HepG2 (cell line): ENCODE results near the gene CTRL. TPM values are rescaled to one million over a fixed set of nuclear protein-coding genes. Genes with fewer than 3 reads are reported as not detected.

Source experiments
- ATAC-seq: fragments of 200-7000 bp; cut with Tn5 transposase; 3 replicates; pipeline ENCODE4 v1.9.1; 2020; ENCODE audit warnings: mild to moderate bottlenecking, moderate library complexity
- BruUV-seq: library from RNA; stranded (reverse); fragments of 400-500 nt; replicated peaks from 2 replicates; lab custom pipeline; 2021; lab: Mats Ljungman, UMichigan
- CTCF ChIA-PET: fragments of 300-600 bp; formaldehyde crosslinking; extraction: SDS; loops from one replicate; lab custom pipeline; 2021; ENCODE audit warnings: low total read pairs, inconsistent platforms, low intra/inter-chr PET ratio; lab: Yijun Ruan, JAX
- POLR2A ChIA-PET: fragments of 350-600 bp; sonication (Branson Sonifier 250); formaldehyde crosslinking; loops from one replicate; lab custom pipeline; 2020; ENCODE audit warnings: antibody characterized with exemption, inconsistent platforms; lab: Yijun Ruan, JAX
- DNase-seq: peaks from one replicate; pipeline ENCODE4 v3.0.0-alpha.2; 2015; ENCODE audit warnings: low spot score
- FAIRE-seq: peaks from 3 replicates; lab custom pipeline; 2011; peaks lifted over from hg19 to GRCh38; lab: Jason Lieb, UNC
- H2AFZ ChIP-seq: one replicate; pipeline ENCODE4 v1.6.1; 2011; ENCODE audit warnings: low read length, inconsistent platforms
- H3K27ac ChIP-seq: fragments of 300-600 bp; 3 replicates; pipeline ENCODE4 v1.8.0; 2011; ENCODE audit warnings: mixed run types, mild to moderate bottlenecking, mixed read lengths, low read length, inconsistent platforms; ENCODE audit not compliant: insufficient read depth; ENCODE audit errors: extremely low read length
- H3K27me3 ChIP-seq, 2 experiments: fragments of 200-600 bp in 1 of 2; 2 replicates in 1 of 2; 3 replicates in 1 of 2; pipeline versions ENCODE4 v1.6.0 to v1.8.0; 2011; ENCODE audit warnings: low read length in 2 of 2, mild to moderate bottlenecking in 2 of 2, moderate library complexity in 2 of 2, inconsistent platforms in 1 of 2; ENCODE audit not compliant: insufficient read depth in 2 of 2, control insufficient read depth in 1 of 2
- H3K36me3 ChIP-seq, 2 experiments: fragments of 200-600 bp in 1 of 2; replicated peaks in 1 of 2; 2 replicates in 1 of 2; 3 replicates in 1 of 2; pipeline versions ENCODE4 v1.5.1 to v1.8.0; 2011; ENCODE audit warnings: low read length in 2 of 2, inconsistent platforms in 1 of 2; ENCODE audit not compliant: insufficient read depth in 2 of 2, control insufficient read depth in 1 of 2
- H3K4me1 ChIP-seq: 2 replicates; pipeline ENCODE4 v1.5.1; 2012; ENCODE audit warnings: low read length, inconsistent platforms; ENCODE audit not compliant: insufficient read depth
- H3K4me2 ChIP-seq: 2 replicates; pipeline ENCODE4 v1.6.0; 2011; ENCODE audit warnings: low read depth, low read length, inconsistent platforms
- H3K4me3 ChIP-seq, 3 experiments: fragments of 200-600 bp in 1 of 3; sonication (generic), shearing (Covaris generic) in 1 of 3; replicated peaks in 1 of 3; 2 replicates each; pipeline ENCODE4 v1.5.1; 2011 to 2016; ENCODE audit warnings: low read length in 3 of 3, inconsistent platforms in 2 of 3, low read depth in 2 of 3, mild to moderate bottlenecking in 2 of 3, control low read depth in 1 of 3, mixed read lengths in 1 of 3; ENCODE audit not compliant: insufficient read depth in 1 of 3
- H3K79me2 ChIP-seq: one replicate; pipeline ENCODE4 v1.6.1; 2011; ENCODE audit warnings: low read length, inconsistent platforms; ENCODE audit not compliant: insufficient read depth
- H3K9ac ChIP-seq: 2 replicates; pipeline ENCODE4 v1.6.0; 2011; ENCODE audit warnings: mild to moderate bottlenecking, low read depth, low read length, inconsistent platforms; ENCODE audit not compliant: insufficient read depth
- H3K9me3 ChIP-seq: 2 replicates; pipeline ENCODE4 v1.5.1; 2012; ENCODE audit warnings: mild to moderate bottlenecking, low read length
- H4K20me1 ChIP-seq: 2 replicates; pipeline ENCODE4 v1.6.0; 2011; ENCODE audit warnings: inconsistent platforms, mild to moderate bottlenecking, low read length, moderate library complexity; ENCODE audit not compliant: insufficient read depth
- ATM ChIP-seq: fragments of 450-650 bp; IDR thresholded peaks from 2 replicates; pipeline ENCODE4 v1.7.1; 2017; ENCODE audit warnings: mild to moderate bottlenecking, borderline replicate concordance
- FLYWCH1 ChIP-seq: sonication (generic); formaldehyde crosslinking; IDR thresholded peaks from 2 replicates; pipeline ENCODE4 v1.8.1; 2023; ENCODE audit warnings: mild to moderate bottlenecking, missing genetic modification reagents
- FOSL2 ChIP-seq: sonication (generic); formaldehyde crosslinking; IDR thresholded peaks from 2 replicates; pipeline ENCODE4 v1.4.0; 2020; ENCODE audit warnings: missing genetic modification reagents
- KLF16 ChIP-seq, 2 experiments: sonication (generic) in 1 of 2; formaldehyde crosslinking in 1 of 2; IDR thresholded peaks; 2 replicates each; pipeline versions ENCODE4 v1.6.1 to v1.8.0; 2016 to 2023; ENCODE audit warnings: missing genetic modification reagents in 2 of 2, missing compliant biosample characterization in 1 of 2
- MAF1 ChIP-seq: sonication (generic); formaldehyde crosslinking; IDR thresholded peaks from 2 replicates; pipeline ENCODE4 v1.5.0; 2020; ENCODE audit warnings: missing genetic modification reagents, borderline replicate concordance
- MIER2 ChIP-seq: IDR thresholded peaks from 2 replicates; pipeline ENCODE4 v1.6.1; 2016; ENCODE audit warnings: missing biosample characterization, missing genetic modification reagents
- NR2F1 ChIP-seq, 2 experiments: fragments of 450-650 bp in 1 of 2; formaldehyde crosslinking in 1 of 2; IDR thresholded peaks; 2 replicates each; pipeline versions ENCODE4 v1.5.0 to v1.6.1; 2016 to 2020; ENCODE audit warnings: mild to moderate bottlenecking in 1 of 2, missing compliant biosample characterization in 1 of 2, missing genetic modification reagents in 1 of 2, moderate library complexity in 1 of 2
- RFX3 ChIP-seq: IDR thresholded peaks from 2 replicates; pipeline ENCODE4 v1.6.1; 2016; ENCODE audit warnings: missing biosample characterization, missing genetic modification reagents
- SAP130 ChIP-seq: IDR thresholded peaks from 2 replicates; pipeline ENCODE4 v1.6.1; 2016; ENCODE audit warnings: low read depth
- STAG1 ChIP-seq: sonication (generic); formaldehyde crosslinking; IDR thresholded peaks from 2 replicates; pipeline ENCODE4 v1.4.0; 2020; ENCODE audit warnings: missing genetic modification reagents
- ZNF766 ChIP-seq: sonication (generic); formaldehyde crosslinking; IDR thresholded peaks from 2 replicates; pipeline ENCODE4 v1.5.0; 2020; ENCODE audit warnings: missing genetic modification reagents, borderline replicate concordance
- WGBS: methylation state at CpG from one replicate; pipeline ENCODE4 v1.1.6; 2017; ENCODE audit warnings: low lambda C conversion rate; 5-methylcytosine and 5-hydroxymethylcytosine counted together
- in situ Hi-C: cut with HindIII; loops from 2 replicates; pipeline ENCODE4 v1.10.0; 2017; ENCODE audit warnings: low pct_unique_long_range_greater_than_20kb; ENCODE audit not compliant: extremely low pct_ligation_motif_present
- intact Hi-C: fragments of 100-400 bp; cut with micrococcal nuclease; formaldehyde crosslinking; loops from one replicate; pipeline ENCODE4 v1.10.0; 2022; ENCODE audit not compliant: unreplicated experiment
- polyA plus RNA-seq, 8 experiments: library from polyadenylated mRNA; depleted of rRNA in 3 of 8; stranded (reverse) in 7 of 8; unstranded in 1 of 8; fragments of >200 nt; fragmentation: Illumina TruSeq in 4 of 8; extraction: Trizol in 4 of 8; gene quantifications; 2 replicates each; pipeline versions ENCODE4 v1.2.1 to v1.2.3, GENCODE V29; 2011 to 2016; ENCODE audit warnings: low read depth in 4 of 8, missing spikeins in 1 of 8, mixed read lengths in 1 of 8; ENCODE audit not compliant: insufficient read depth in 1 of 8
- total RNA-seq, 5 experiments: library from RNA; depleted of rRNA; stranded (reverse); fragments of >200 nt; fragmentation: Illumina TruSeq; extraction: Trizol; gene quantifications; 2 replicates each; pipeline ENCODE4 v1.2.3, GENCODE V29; 2016; ENCODE audit warnings: low read depth in 1 of 5
- TF ChIP-seq, protein P1 (sequence below): sonication (generic); formaldehyde crosslinking; IDR thresholded peaks from 2 replicates; pipeline ENCODE4 v1.4.0; 2020; ENCODE audit warnings: missing genetic modification reagents
- TF ChIP-seq, protein P2 (sequence below): sonication (generic); formaldehyde crosslinking; conservative IDR thresholded peaks from 2 replicates; pipeline ENCODE4 v1.4.0; 2020; ENCODE audit warnings: mild to moderate bottlenecking, missing genetic modification reagents, moderate library complexity

The CTRL gene
- total and polyA plus RNA-seq, 2 of the 13 experiments (the other 11 are each of a cell fraction or from before 2014, with no cell fraction given), result 1.9 to 2.7 TPM

DNA sequence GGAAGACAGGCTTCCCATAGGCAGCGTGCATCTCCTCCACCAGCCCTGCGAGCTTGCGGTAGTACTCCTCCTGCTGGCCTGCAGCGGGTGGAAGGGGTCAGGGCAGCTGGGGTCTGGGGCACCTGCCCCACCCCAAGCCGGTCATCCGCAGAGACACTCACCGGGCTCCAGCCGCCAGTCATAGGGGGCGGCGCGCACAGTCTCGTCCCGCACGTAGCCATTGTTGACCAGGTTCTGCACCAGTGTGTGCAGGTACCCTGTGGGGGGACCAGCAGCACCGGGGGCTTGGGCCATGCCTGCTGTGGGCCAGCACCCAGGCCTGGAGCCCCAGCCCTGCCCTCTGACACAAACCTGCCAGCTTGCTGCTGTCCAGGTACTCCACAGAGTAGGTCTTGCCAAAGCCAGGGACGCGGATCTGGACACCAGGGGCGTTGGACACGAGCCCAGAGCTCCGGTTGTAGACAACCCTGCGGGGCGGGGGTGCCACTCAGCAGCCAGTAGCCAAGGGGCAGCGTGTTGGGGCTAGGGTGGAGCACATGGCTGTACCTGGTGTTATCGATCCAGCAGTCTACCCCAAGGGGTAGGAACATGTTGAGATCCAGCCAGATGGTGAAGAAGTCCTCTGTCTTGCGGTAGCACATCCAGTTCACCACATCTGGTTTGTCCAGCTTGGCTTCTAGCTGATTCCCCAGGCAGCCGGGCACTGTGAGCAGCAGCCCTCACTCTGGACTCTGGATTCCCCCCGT, 11.0 kb upstream of the CTRL start:
- peak; percentile 27 for ATAC-seq
- intact Hi-C loops (loop anchor here (1.0 to 2.0 kb wide), 3 partner anchors 7 to 98 kb away; partner anchors contain the start of gene SLC12A4), in situ Hi-C loops (loop anchor here (5.0 kb wide), 1 partner anchor 100 kb away; no protein-coding TSS in a partner anchor)
- Histone ChIP-seq H3K36me3 (peaks cover 26 to 41% of the 10 kb centered on the region in 2 experiments), H3K9me3 (no peaks in the 10 kb centered on the region), H4K20me1 (peaks cover 17% of the 10 kb centered on the region; the same call in 1 of the 2 replicates), H3K27me3 (no peaks in the 10 kb centered on the region), H3K9ac (peak overlapping the region; percentile 59), H3K4me3 (peak overlapping the region in 2 of 3 experiments; percentile 55 to 65; a peak in 3 of 6 replicates), H3K27ac (peak overlapping the region; percentile 85), H3K4me2 (peak overlapping the region; percentile 72), H2AFZ (no peak overlapping the region), H3K4me1 (peaks cover 54% of the 10 kb centered on the region), H3K79me2 (no peaks in the 10 kb centered on the region)
- BruUV-seq, result TSS peak; percentile 54
- POLR2A ChIA-PET, result interaction anchor here (0.8 to 13.6 kb wide), 20 partner anchors 8 to 321 kb away, joined by 3 to 226 read pairs (median 8); partner anchors contain the start of genes ACD, CTRL, DDX28 and DUS2
- CTCF ChIA-PET, result interaction anchor here (1.3 kb wide), 2 partner anchors 59 to 126 kb away, joined by 8 read pairs; no protein-coding TSS in a partner anchor
- FAIRE-seq, result peak; percentile 18
- peak; percentile 38 for DNase-seq
- 32% methylated on average over 14 of the region's 27 CpGs for WGBS
- TF ChIP-seq STAG1 (CRISPR knock-in tag) (no peak), FLYWCH1 (CRISPR knock-in tag) (no peak), RFX3 (CRISPR knock-in tag) (no peak), NR2F1 (CRISPR knock-in tag; IDR thresholded peaks at IDR 0.05) (no peak; a peak in 1 of 4 replicates), SAP130 (CRISPR knock-in tag) (no peak), MIER2 (CRISPR knock-in tag) (no peak), ZNF766 (CRISPR knock-in tag) (no peak), MAF1 (CRISPR knock-in tag) (no peak), ATM (no peak), KLF16 (CRISPR knock-in tag; IDR thresholded peaks at IDR 0.05) (no peak), FOSL2 (CRISPR knock-in tag) (0 out of 2 replicates have a peak, but pooled peaks have one; percentile 12)
- TF ChIP-seq, protein P1, sequence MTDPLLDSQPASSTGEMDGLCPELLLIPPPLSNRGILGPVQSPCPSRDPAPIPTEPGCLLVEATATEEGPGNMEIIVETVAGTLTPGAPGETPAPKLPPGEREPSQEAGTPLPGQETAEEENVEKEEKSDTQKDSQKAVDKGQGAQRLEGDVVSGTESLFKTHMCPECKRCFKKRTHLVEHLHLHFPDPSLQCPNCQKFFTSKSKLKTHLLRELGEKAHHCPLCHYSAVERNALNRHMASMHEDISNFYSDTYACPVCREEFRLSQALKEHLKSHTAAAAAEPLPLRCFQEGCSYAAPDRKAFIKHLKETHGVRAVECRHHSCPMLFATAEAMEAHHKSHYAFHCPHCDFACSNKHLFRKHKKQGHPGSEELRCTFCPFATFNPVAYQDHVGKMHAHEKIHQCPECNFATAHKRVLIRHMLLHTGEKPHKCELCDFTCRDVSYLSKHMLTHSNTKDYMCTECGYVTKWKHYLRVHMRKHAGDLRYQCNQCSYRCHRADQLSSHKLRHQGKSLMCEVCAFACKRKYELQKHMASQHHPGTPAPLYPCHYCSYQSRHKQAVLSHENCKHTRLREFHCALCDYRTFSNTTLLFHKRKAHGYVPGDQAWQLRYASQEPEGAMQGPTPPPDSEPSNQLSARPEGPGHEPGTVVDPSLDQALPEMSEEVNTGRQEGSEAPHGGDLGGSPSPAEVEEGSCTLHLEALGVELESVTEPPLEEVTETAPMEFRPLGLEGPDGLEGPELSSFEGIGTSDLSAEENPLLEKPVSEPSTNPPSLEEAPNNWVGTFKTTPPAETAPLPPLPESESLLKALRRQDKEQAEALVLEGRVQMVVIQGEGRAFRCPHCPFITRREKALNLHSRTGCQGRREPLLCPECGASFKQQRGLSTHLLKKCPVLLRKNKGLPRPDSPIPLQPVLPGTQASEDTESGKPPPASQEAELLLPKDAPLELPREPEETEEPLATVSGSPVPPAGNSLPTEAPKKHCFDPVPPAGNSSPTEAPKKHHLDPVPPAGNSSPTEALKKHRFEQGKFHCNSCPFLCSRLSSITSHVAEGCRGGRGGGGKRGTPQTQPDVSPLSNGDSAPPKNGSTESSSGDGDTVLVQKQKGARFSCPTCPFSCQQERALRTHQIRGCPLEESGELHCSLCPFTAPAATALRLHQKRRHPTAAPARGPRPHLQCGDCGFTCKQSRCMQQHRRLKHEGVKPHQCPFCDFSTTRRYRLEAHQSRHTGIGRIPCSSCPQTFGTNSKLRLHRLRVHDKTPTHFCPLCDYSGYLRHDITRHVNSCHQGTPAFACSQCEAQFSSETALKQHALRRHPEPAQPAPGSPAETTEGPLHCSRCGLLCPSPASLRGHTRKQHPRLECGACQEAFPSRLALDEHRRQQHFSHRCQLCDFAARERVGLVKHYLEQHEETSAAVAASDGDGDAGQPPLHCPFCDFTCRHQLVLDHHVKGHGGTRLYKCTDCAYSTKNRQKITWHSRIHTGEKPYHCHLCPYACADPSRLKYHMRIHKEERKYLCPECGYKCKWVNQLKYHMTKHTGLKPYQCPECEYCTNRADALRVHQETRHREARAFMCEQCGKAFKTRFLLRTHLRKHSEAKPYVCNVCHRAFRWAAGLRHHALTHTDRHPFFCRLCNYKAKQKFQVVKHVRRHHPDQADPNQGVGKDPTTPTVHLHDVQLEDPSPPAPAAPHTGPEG (CRISPR knock-in tag), result peak; percentile 68; the same call in 1 of the 2 replicates
- TF ChIP-seq, protein P2, sequence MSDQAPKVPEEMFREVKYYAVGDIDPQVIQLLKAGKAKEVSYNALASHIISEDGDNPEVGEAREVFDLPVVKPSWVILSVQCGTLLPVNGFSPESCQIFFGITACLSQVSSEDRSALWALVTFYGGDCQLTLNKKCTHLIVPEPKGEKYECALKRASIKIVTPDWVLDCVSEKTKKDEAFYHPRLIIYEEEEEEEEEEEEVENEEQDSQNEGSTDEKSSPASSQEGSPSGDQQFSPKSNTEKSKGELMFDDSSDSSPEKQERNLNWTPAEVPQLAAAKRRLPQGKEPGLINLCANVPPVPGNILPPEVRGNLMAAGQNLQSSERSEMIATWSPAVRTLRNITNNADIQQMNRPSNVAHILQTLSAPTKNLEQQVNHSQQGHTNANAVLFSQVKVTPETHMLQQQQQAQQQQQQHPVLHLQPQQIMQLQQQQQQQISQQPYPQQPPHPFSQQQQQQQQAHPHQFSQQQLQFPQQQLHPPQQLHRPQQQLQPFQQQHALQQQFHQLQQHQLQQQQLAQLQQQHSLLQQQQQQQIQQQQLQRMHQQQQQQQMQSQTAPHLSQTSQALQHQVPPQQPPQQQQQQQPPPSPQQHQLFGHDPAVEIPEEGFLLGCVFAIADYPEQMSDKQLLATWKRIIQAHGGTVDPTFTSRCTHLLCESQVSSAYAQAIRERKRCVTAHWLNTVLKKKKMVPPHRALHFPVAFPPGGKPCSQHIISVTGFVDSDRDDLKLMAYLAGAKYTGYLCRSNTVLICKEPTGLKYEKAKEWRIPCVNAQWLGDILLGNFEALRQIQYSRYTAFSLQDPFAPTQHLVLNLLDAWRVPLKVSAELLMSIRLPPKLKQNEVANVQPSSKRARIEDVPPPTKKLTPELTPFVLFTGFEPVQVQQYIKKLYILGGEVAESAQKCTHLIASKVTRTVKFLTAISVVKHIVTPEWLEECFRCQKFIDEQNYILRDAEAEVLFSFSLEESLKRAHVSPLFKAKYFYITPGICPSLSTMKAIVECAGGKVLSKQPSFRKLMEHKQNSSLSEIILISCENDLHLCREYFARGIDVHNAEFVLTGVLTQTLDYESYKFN (CRISPR knock-in tag), result no peak
